Activated CD8-positive, alpha-beta memory T cell treated with anti-CD3 and anti-CD28 coated beads for 36 hours (primary cell): ENCODE data around the gene TNFRSF6B. TPM values are rescaled to one million over a fixed set of nuclear protein-coding genes. Genes with fewer than 3 reads are reported as not detected.

Experiments used
- CTCF ChIA-PET: fragments of 350-600 bp; sonication (Branson Sonifier 250); formaldehyde crosslinking; loops from one replicate; lab custom pipeline; 2021; ENCODE audit warnings: antibody characterized with exemption; lab: Charles Lee
- POLR2A ChIA-PET: fragments of 350-600 bp; sonication (Branson Sonifier 250); formaldehyde crosslinking; loops from one replicate; lab custom pipeline; 2021; ENCODE audit warnings: antibody characterized with exemption; lab: Charles Lee
- total RNA-seq, 2 experiments: library from RNA; stranded (reverse); gene quantifications; one replicate each; pipeline ENCODE4 v1.2.3, GENCODE V29; 2021

The TNFRSF6B gene
- total RNA-seq, 2 experiments from 2014 or later, result not detected

GRCh38 chr20:63746751-63747315, 50.4 kb downstream of the TNFRSF6B start:
- POLR2A ChIA-PET, result no interaction called here
- CTCF ChIA-PET, result no interaction called here

- POLR2A ChIA-PET, result no interaction called here
- CTCF ChIA-PET, result interaction anchor here (2.0 kb wide), 1 partner anchor 11 kb away, joined by 4 read pairs; the partner anchor contains the start of gene LIME1
These were observed 51.2 kb downstream of the TNFRSF6B start for GRCh38 chr20:63747622-63748069.

Other genes with a start within 250 kb of the TNFRSF6B start
- not detected for gene KCNQ2, start 224.0 kb upstream of the TNFRSF6B start, total RNA-seq
- gene EEF1A2, start 197.6 kb upstream of the TNFRSF6B start, total RNA-seq, result under 1 TPM in 1 of 2 experiments, not detected in 1; 0.13 TPM
- gene PPDPF, start 175.9 kb upstream of the TNFRSF6B start, total RNA-seq, result 100 to 1,000 TPM; 163 to 166 TPM
- gene PTK6, start 159.3 kb upstream of the TNFRSF6B start, total RNA-seq, result under 1 TPM; 0.15 TPM
- not detected for gene SRMS, start 148.9 kb upstream of the TNFRSF6B start, total RNA-seq
- gene FNDC11, start 142.5 kb upstream of the TNFRSF6B start, total RNA-seq, result under 1 TPM; 0.08 to 0.19 TPM
- gene HELZ2, start 122.4 kb upstream of the TNFRSF6B start, total RNA-seq, result 1 to 10 TPM; 4.8 TPM
- 10 to 100 TPM; 12.7 to 13.3 TPM for gene GMEB2, start 69.6 kb upstream of the TNFRSF6B start, total RNA-seq
- 10 to 100 TPM; 14.5 to 16.2 TPM for gene STMN3, start 43.2 kb upstream of the TNFRSF6B start, total RNA-seq
- gene RTEL1, start 38.3 kb upstream of the TNFRSF6B start, total RNA-seq, result 10 to 100 TPM; 51.2 to 56.8 TPM
- gene ARFRP1, start 11.3 kb downstream of the TNFRSF6B start, total RNA-seq, result 10 to 100 TPM; 63.7 to 65.2 TPM
- gene ZGPAT, start 11.4 kb downstream of the TNFRSF6B start, total RNA-seq, result 10 to 100 TPM; 24.9 to 25.1 TPM
- gene LIME1, start 40.0 kb downstream of the TNFRSF6B start, total RNA-seq, result 10 to 100 TPM in 1 of 2 experiments, 1 to 10 TPM in 1; 9.9 to 10.8 TPM
- gene SLC2A4RG, start 43.1 kb downstream of the TNFRSF6B start, total RNA-seq, result 10 to 100 TPM; 31.0 to 34.4 TPM
- under 1 TPM; 0.25 TPM for gene ZBTB46, start 134.6 kb downstream of the TNFRSF6B start, total RNA-seq
- under 1 TPM in 1 of 2 experiments, not detected in 1; 0.13 TPM for gene ABHD16B, start 164.8 kb downstream of the TNFRSF6B start, total RNA-seq
- 10 to 100 TPM; 62.7 to 67.0 TPM for gene TPD52L2, start 168.6 kb downstream of the TNFRSF6B start, total RNA-seq
- 10 to 100 TPM; 40.3 TPM for gene DNAJC5, start 198.5 kb downstream of the TNFRSF6B start, total RNA-seq